ENCODE measurements around the gene IQCK. TPM values are rescaled to one million over a fixed set of nuclear protein-coding genes. Genes with fewer than 3 reads are reported as not detected.

The IQCK gene
- total RNA-seq, 2 donors from 2014 or later = 0.74 to 3.3 TPM

Other genes with a start within 250 kb of the IQCK start
- 10 to 100 TPM; 26.6 to 29.3 TPM for gene GDE1, start 196.2 kb upstream of the IQCK start, total RNA-seq
- 10 to 100 TPM; 19.4 to 28.9 TPM for gene CCP110, start 194.3 kb upstream of the IQCK start, total RNA-seq
- gene VPS35L, start 162.6 kb upstream of the IQCK start, total RNA-seq = 10 to 100 TPM; 41.1 to 52.6 TPM
- gene KNOP1, start within 50 bp of the IQCK start, total RNA-seq = 10 to 100 TPM; 16.8 to 32.8 TPM
- not detected for gene GPRC5B, start 166.6 kb downstream of the IQCK start, total RNA-seq

Measured in natural killer cell treated with Interleukin-12 subunit alpha and Interleukin-12 subunit beta and Interleukin-15 and Interleukin-18, amount 100 ng/mL, for 72 hours (primary cell).